ENCODE results near the gene GLS2.

- TF ChIP-seq, protein P1, sequence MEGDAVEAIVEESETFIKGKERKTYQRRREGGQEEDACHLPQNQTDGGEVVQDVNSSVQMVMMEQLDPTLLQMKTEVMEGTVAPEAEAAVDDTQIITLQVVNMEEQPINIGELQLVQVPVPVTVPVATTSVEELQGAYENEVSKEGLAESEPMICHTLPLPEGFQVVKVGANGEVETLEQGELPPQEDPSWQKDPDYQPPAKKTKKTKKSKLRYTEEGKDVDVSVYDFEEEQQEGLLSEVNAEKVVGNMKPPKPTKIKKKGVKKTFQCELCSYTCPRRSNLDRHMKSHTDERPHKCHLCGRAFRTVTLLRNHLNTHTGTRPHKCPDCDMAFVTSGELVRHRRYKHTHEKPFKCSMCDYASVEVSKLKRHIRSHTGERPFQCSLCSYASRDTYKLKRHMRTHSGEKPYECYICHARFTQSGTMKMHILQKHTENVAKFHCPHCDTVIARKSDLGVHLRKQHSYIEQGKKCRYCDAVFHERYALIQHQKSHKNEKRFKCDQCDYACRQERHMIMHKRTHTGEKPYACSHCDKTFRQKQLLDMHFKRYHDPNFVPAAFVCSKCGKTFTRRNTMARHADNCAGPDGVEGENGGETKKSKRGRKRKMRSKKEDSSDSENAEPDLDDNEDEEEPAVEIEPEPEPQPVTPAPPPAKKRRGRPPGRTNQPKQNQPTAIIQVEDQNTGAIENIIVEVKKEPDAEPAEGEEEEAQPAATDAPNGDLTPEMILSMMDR (IDR thresholded peaks at IDR 0.05 in 4 of 5, conservative IDR thresholded peaks at IDR 0.05 in 1 of 5) = no peak
- TF ChIP-seq POLR2A (IDR thresholded peaks at IDR 0.05) = no peak
Observed at GRCh38 chr12:56476143-56476542, 11.8 kb downstream of the GLS2 start.

Data from gastrocnemius medialis (tissue), 4 donors.